HepG2 (cell line): Measurements from ENCODE around the gene ZNF530. TPM values are rescaled to one million over a fixed set of nuclear protein-coding genes. Genes with fewer than 3 reads are reported as not detected.
A peak's percentile ranks its signal among the peaks of the same experiment; 100 is the strongest.

ENCODE experiments used
- ATAC-seq: fragments of 200-7000 bp; cut with Tn5 transposase; 3 replicates; pipeline ENCODE4 v1.9.1; 2020; ENCODE audit warnings: mild to moderate bottlenecking, moderate library complexity
- BruUV-seq: library from RNA; stranded (reverse); fragments of 400-500 nt; replicated peaks from 2 replicates; lab custom pipeline; 2021; lab: Mats Ljungman, UMichigan
- CTCF ChIA-PET: fragments of 300-600 bp; formaldehyde crosslinking; extraction: SDS; loops from one replicate; lab custom pipeline; 2021; ENCODE audit warnings: low total read pairs, inconsistent platforms, low intra/inter-chr PET ratio; lab: Yijun Ruan, JAX
- POLR2A ChIA-PET: fragments of 350-600 bp; sonication (Branson Sonifier 250); formaldehyde crosslinking; loops from one replicate; lab custom pipeline; 2020; ENCODE audit warnings: antibody characterized with exemption, inconsistent platforms; lab: Yijun Ruan, JAX
- DNase-seq: peaks from one replicate; pipeline ENCODE4 v3.0.0-alpha.2; 2015; ENCODE audit warnings: low spot score
- FAIRE-seq: peaks from 3 replicates; lab custom pipeline; 2011; peaks lifted over from hg19 to GRCh38; lab: Jason Lieb, UNC
- H2AFZ ChIP-seq: one replicate; pipeline ENCODE4 v1.6.1; 2011; ENCODE audit warnings: low read length, inconsistent platforms
- H3K27ac ChIP-seq: fragments of 300-600 bp; 3 replicates; pipeline ENCODE4 v1.8.0; 2011; ENCODE audit warnings: mixed run types, mild to moderate bottlenecking, mixed read lengths, low read length, inconsistent platforms; ENCODE audit not compliant: insufficient read depth; ENCODE audit errors: extremely low read length
- H3K27me3 ChIP-seq, 2 experiments: fragments of 200-600 bp in 1 of 2; 2 replicates in 1 of 2; 3 replicates in 1 of 2; pipeline versions ENCODE4 v1.6.0 to v1.8.0; 2011; ENCODE audit warnings: low read length in 2 of 2, mild to moderate bottlenecking in 2 of 2, moderate library complexity in 2 of 2, inconsistent platforms in 1 of 2; ENCODE audit not compliant: insufficient read depth in 2 of 2, control insufficient read depth in 1 of 2
- H3K36me3 ChIP-seq, 2 experiments: fragments of 200-600 bp in 1 of 2; replicated peaks in 1 of 2; 2 replicates in 1 of 2; 3 replicates in 1 of 2; pipeline versions ENCODE4 v1.5.1 to v1.8.0; 2011; ENCODE audit warnings: low read length in 2 of 2, inconsistent platforms in 1 of 2; ENCODE audit not compliant: insufficient read depth in 2 of 2, control insufficient read depth in 1 of 2
- H3K4me1 ChIP-seq: 2 replicates; pipeline ENCODE4 v1.5.1; 2012; ENCODE audit warnings: low read length, inconsistent platforms; ENCODE audit not compliant: insufficient read depth
- H3K4me2 ChIP-seq: 2 replicates; pipeline ENCODE4 v1.6.0; 2011; ENCODE audit warnings: low read depth, low read length, inconsistent platforms
- H3K4me3 ChIP-seq, 3 experiments: fragments of 200-600 bp in 1 of 3; sonication (generic), shearing (Covaris generic) in 1 of 3; replicated peaks in 1 of 3; 2 replicates each; pipeline ENCODE4 v1.5.1; 2011 to 2016; ENCODE audit warnings: low read length in 3 of 3, inconsistent platforms in 2 of 3, low read depth in 2 of 3, mild to moderate bottlenecking in 2 of 3, control low read depth in 1 of 3, mixed read lengths in 1 of 3; ENCODE audit not compliant: insufficient read depth in 1 of 3
- H3K79me2 ChIP-seq: one replicate; pipeline ENCODE4 v1.6.1; 2011; ENCODE audit warnings: low read length, inconsistent platforms; ENCODE audit not compliant: insufficient read depth
- H3K9ac ChIP-seq: 2 replicates; pipeline ENCODE4 v1.6.0; 2011; ENCODE audit warnings: mild to moderate bottlenecking, low read depth, low read length, inconsistent platforms; ENCODE audit not compliant: insufficient read depth
- H3K9me3 ChIP-seq: 2 replicates; pipeline ENCODE4 v1.5.1; 2012; ENCODE audit warnings: mild to moderate bottlenecking, low read length
- H4K20me1 ChIP-seq: 2 replicates; pipeline ENCODE4 v1.6.0; 2011; ENCODE audit warnings: inconsistent platforms, mild to moderate bottlenecking, low read length, moderate library complexity; ENCODE audit not compliant: insufficient read depth
- BCL6 ChIP-seq: IDR thresholded peaks from 2 replicates; pipeline ENCODE4 v1.6.1; 2016; ENCODE audit warnings: missing genetic modification reagents, missing compliant biosample characterization
- CHD2 ChIP-seq: IDR thresholded peaks from 2 replicates; pipeline ENCODE4 v1.6.1; 2011; ENCODE audit warnings: low read depth, low read length, improper control_type of control experiment
- IRF9 ChIP-seq: sonication (generic); formaldehyde crosslinking; IDR thresholded peaks from 2 replicates; pipeline ENCODE4 v1.8.0; 2022; ENCODE audit warnings: missing genetic modification reagents, mild to moderate bottlenecking, borderline replicate concordance
- NBN ChIP-seq: fragments of 450-650 bp; conservative IDR thresholded peaks from 2 replicates; pipeline ENCODE4 v1.6.1; 2017
- NPAS2 ChIP-seq: sonication (generic); formaldehyde crosslinking; IDR thresholded peaks from 2 replicates; pipeline ENCODE4 v1.8.0; 2022; ENCODE audit warnings: mild to moderate bottlenecking, missing genetic modification reagents, borderline replicate concordance
- TRIM24 ChIP-seq: sonication (generic); formaldehyde crosslinking; IDR thresholded peaks from 2 replicates; pipeline ENCODE4 v1.8.0; 2022; ENCODE audit warnings: mild to moderate bottlenecking, missing genetic modification reagents
- ZKSCAN1 ChIP-seq: fragments of 150-350 bp; IDR thresholded peaks from 2 replicates; pipeline ENCODE4 v1.6.1; 2014; ENCODE audit warnings: low read length
- ZNF414 ChIP-seq: sonication (generic); formaldehyde crosslinking; IDR thresholded peaks from 2 replicates; pipeline ENCODE4 v1.5.0; 2020; ENCODE audit warnings: missing genetic modification reagents
- ZNF441 ChIP-seq: sonication (generic); formaldehyde crosslinking; IDR thresholded peaks from 2 replicates; pipeline ENCODE4 v1.7.0; 2021; ENCODE audit warnings: missing genetic modification reagents, borderline replicate concordance
- ZNF639 ChIP-seq: conservative IDR thresholded peaks from 2 replicates; pipeline ENCODE4 v1.6.1; 2018; ENCODE audit warnings: missing genetic modification reagents
- ZNF776 ChIP-seq: sonication (generic); formaldehyde crosslinking; IDR thresholded peaks from 2 replicates; pipeline ENCODE4 v1.4.0; 2020; ENCODE audit warnings: mild to moderate bottlenecking, missing genetic modification reagents
- ZSCAN25 ChIP-seq: sonication (generic); formaldehyde crosslinking; IDR thresholded peaks from 2 replicates; pipeline ENCODE4 v1.8.0; 2022; ENCODE audit warnings: mild to moderate bottlenecking, missing genetic modification reagents
- ZSCAN9 ChIP-seq: IDR thresholded peaks from 2 replicates; pipeline ENCODE4 v1.6.1; 2016; ENCODE audit warnings: borderline replicate concordance
- WGBS: methylation state at CpG from one replicate; pipeline ENCODE4 v1.1.6; 2017; ENCODE audit warnings: low lambda C conversion rate; 5-methylcytosine and 5-hydroxymethylcytosine counted together
- in situ Hi-C: cut with HindIII; loops from 2 replicates; pipeline ENCODE4 v1.10.0; 2017; ENCODE audit warnings: low pct_unique_long_range_greater_than_20kb; ENCODE audit not compliant: extremely low pct_ligation_motif_present
- intact Hi-C: fragments of 100-400 bp; cut with micrococcal nuclease; formaldehyde crosslinking; loops from one replicate; pipeline ENCODE4 v1.10.0; 2022; ENCODE audit not compliant: unreplicated experiment
- polyA plus RNA-seq, 8 experiments: library from polyadenylated mRNA; depleted of rRNA in 3 of 8; stranded (reverse) in 7 of 8; unstranded in 1 of 8; fragments of >200 nt; fragmentation: Illumina TruSeq in 4 of 8; extraction: Trizol in 4 of 8; gene quantifications; 2 replicates each; pipeline versions ENCODE4 v1.2.1 to v1.2.3, GENCODE V29; 2011 to 2016; ENCODE audit warnings: low read depth in 4 of 8, missing spikeins in 1 of 8, mixed read lengths in 1 of 8; ENCODE audit not compliant: insufficient read depth in 1 of 8
- total RNA-seq, 5 experiments: library from RNA; depleted of rRNA; stranded (reverse); fragments of >200 nt; fragmentation: Illumina TruSeq; extraction: Trizol; gene quantifications; 2 replicates each; pipeline ENCODE4 v1.2.3, GENCODE V29; 2016; ENCODE audit warnings: low read depth in 1 of 5
- TF ChIP-seq, protein P1 (sequence below): sonication (generic); formaldehyde crosslinking; IDR thresholded peaks from 2 replicates; pipeline ENCODE4 v1.5.0; 2020; ENCODE audit warnings: missing genetic modification reagents
- TF ChIP-seq, protein P2 (sequence below): sonication (generic); formaldehyde crosslinking; IDR thresholded peaks from 2 replicates; pipeline ENCODE4 v1.4.0; 2020; ENCODE audit warnings: mild to moderate bottlenecking, missing genetic modification reagents

ZNF530 gene
- total and polyA plus RNA-seq, 2 of the 13 experiments (the other 11 are each of a cell fraction or from before 2014, with no cell fraction given) = 1.1 to 7.8 TPM

DNA sequence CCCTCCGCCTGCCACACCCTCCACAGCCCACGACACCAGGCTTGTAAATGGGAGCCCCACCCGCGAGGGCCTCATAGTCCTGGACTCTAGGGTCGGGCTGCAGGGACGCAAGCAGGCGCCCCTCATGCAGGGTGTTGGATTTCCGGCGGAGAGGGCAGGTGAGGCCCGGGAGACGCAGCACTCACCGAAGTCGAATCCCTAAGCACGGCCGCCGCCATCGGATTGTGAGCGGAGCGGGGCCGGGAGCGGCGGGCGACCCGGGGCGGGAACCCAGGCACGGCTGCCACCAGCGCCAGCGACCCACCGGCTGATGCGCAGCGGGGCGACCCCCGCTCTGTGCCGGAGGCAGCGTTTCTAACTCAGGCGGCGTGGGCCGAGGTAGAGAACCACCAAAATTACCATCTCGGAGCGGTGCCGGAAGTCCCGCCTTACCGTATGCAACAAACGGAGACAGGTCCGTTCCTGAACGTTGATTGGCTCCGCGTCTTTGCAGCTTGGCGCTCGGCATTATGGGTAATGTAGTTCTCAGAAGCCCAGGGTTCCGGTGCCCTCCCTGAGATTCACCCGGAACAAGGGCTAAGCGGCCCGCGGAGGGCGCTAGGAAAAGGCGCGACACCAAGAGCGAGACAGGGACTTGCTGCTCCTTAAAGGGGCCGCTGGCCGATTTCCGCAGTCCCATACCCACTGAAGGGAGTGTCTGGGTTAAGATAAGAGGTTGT lies 21.0 kb upstream of the ZNF530 start, which contains the start of gene ZNF416:
Gene ZNF416 (minus strand): TSS at position 425 of the 719 bp plus-strand sequence. CDS start 207 bp downstream, at position 218.
- Histone ChIP-seq H3K9ac (peak within 1 kb of the TSS; percentile 81), H3K27ac (no peak within 1 kb of the TSS), H3K4me3 (peak within 1 kb of the TSS; percentile 86 to 95 (median 92)), H4K20me1 (no peaks in the 10 kb centered on the region), H3K9me3 (peaks cover 17% of the 10 kb centered on the region; the same call in 1 of the 2 replicates), H2AFZ (peak within 1 kb of the TSS; percentile 99), H3K79me2 (peaks cover 17% of the 10 kb centered on the region), H3K4me2 (peak within 1 kb of the TSS; percentile 84), H3K27me3 (no peaks in the 10 kb centered on the region; a peak in 1 of 5 replicates), H3K36me3 (peaks cover 5 to 33% of the 10 kb centered on the region in 2 experiments), H3K4me1 (peaks cover 16% of the 10 kb centered on the region)
- intact Hi-C loops (loop anchor here (1.0 to 2.0 kb wide), 4 partner anchors 20 to 168 kb away; partner anchors contain the start of genes ZNF134, ZNF530, ZNF772 and ZNF776), in situ Hi-C loops (loop anchor here (10.0 kb wide), 1 partner anchor 576 kb away; the partner anchor contains the start of gene ZNF329)
- ChIA-PET POLR2A (interaction anchor here (0.6 kb wide), 1 partner anchor 79 kb away, joined by 3 read pairs; the partner anchor contains the start of gene ZNF773), CTCF (interaction anchor here (1.4 kb wide), 1 partner anchor 54 kb away, joined by 3 read pairs; the partner anchor contains the start of gene ZNF211)
- DNase-seq (peak; percentile 97), FAIRE-seq (peak; percentile 98), ATAC-seq (peak; percentile 96)
- no TSS peak for BruUV-seq
- 0% methylated on average over 10 of the region's 62 CpGs for WGBS
- TF ChIP-seq ZNF776 (CRISPR knock-in tag) (no peak), NBN (no peak), TRIM24 (CRISPR knock-in tag) (no peak), ZNF441 (no peak), NPAS2 (CRISPR knock-in tag) (no peak), ZSCAN9 (CRISPR knock-in tag) (no peak), BCL6 (CRISPR knock-in tag) (no peak), ZKSCAN1 (no peak), IRF9 (CRISPR knock-in tag) (no peak), ZSCAN25 (peak; percentile 35; the same call in 1 of the 2 replicates), ZNF639 (CRISPR knock-in tag) (no peak; the same call in 1 of the 2 replicates), ZNF414 (CRISPR knock-in tag) (no peak), CHD2 (peak; percentile 89)
- TF ChIP-seq, protein P1, sequence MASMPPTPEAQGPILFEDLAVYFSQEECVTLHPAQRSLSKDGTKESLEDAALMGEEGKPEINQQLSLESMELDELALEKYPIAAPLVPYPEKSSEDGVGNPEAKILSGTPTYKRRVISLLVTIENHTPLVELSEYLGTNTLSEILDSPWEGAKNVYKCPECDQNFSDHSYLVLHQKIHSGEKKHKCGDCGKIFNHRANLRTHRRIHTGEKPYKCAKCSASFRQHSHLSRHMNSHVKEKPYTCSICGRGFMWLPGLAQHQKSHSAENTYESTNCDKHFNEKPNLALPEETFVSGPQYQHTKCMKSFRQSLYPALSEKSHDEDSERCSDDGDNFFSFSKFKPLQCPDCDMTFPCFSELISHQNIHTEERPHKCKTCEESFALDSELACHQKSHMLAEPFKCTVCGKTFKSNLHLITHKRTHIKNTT (CRISPR knock-in tag) = no peak
- TF ChIP-seq, protein P2, sequence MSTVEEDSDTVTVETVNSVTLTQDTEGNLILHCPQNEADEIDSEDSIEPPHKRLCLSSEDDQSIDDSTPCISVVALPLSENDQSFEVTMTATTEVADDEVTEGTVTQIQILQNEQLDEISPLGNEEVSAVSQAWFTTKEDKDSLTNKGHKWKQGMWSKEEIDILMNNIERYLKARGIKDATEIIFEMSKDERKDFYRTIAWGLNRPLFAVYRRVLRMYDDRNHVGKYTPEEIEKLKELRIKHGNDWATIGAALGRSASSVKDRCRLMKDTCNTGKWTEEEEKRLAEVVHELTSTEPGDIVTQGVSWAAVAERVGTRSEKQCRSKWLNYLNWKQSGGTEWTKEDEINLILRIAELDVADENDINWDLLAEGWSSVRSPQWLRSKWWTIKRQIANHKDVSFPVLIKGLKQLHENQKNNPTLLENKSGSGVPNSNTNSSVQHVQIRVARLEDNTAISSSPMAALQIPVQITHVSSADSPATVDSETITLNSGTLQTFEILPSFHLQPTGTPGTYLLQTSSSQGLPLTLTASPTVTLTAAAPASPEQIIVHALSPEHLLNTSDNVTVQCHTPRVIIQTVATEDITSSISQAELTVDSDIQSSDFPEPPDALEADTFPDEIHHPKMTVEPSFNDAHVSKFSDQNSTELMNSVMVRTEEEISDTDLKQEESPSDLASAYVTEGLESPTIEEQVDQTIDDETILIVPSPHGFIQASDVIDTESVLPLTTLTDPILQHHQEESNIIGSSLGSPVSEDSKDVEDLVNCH = no peak
